HL-60 (cell line): ENCODE results near the gene UNC5C.

ENCODE experiments used
- POLR2AphosphoS5 ChIP-seq: IDR thresholded peaks from 2 replicates; pipeline ENCODE4 v1.6.1; 2012; ENCODE audit warnings: low read depth
- SPI1 ChIP-seq: IDR thresholded peaks from 2 replicates; pipeline ENCODE4 v1.6.1; 2012; ENCODE audit warnings: low read depth, mild to moderate bottlenecking, borderline replicate concordance
- TF ChIP-seq, protein P1 (sequence below): IDR thresholded peaks from 2 replicates; pipeline ENCODE4 v1.6.1; 2012; ENCODE audit warnings: low read depth; ENCODE audit not compliant: insufficient replicate concordance
- TF ChIP-seq, protein P2 (sequence below): IDR thresholded peaks from one replicate; pipeline ENCODE4 v1.5.1; 2011; ENCODE audit warnings: low read length, control low read depth, inconsistent platforms; ENCODE audit not compliant: insufficient read depth

DNA sequence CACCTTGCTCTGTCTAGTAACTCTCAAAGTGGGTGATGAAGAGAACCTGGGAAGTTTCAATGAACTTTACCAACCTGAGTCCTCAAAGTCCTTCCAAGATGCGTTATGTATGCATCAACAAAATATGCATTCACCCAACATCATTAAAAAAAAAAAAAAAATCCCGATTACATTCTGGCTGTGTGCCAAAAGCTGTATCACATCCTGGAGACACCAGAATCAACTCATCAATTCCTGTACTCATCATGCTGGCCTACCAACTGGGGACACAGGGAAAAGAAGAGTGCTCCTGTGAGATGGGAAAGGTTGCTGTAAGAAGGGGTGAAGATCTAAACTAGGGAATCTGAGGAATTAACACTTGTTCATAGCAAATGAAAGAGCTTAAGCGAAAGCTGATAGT is 16.5 kb downstream of the UNC5C start:
- TF ChIP-seq, protein P1, sequence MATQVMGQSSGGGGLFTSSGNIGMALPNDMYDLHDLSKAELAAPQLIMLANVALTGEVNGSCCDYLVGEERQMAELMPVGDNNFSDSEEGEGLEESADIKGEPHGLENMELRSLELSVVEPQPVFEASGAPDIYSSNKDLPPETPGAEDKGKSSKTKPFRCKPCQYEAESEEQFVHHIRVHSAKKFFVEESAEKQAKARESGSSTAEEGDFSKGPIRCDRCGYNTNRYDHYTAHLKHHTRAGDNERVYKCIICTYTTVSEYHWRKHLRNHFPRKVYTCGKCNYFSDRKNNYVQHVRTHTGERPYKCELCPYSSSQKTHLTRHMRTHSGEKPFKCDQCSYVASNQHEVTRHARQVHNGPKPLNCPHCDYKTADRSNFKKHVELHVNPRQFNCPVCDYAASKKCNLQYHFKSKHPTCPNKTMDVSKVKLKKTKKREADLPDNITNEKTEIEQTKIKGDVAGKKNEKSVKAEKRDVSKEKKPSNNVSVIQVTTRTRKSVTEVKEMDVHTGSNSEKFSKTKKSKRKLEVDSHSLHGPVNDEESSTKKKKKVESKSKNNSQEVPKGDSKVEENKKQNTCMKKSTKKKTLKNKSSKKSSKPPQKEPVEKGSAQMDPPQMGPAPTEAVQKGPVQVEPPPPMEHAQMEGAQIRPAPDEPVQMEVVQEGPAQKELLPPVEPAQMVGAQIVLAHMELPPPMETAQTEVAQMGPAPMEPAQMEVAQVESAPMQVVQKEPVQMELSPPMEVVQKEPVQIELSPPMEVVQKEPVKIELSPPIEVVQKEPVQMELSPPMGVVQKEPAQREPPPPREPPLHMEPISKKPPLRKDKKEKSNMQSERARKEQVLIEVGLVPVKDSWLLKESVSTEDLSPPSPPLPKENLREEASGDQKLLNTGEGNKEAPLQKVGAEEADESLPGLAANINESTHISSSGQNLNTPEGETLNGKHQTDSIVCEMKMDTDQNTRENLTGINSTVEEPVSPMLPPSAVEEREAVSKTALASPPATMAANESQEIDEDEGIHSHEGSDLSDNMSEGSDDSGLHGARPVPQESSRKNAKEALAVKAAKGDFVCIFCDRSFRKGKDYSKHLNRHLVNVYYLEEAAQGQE: no peak
- TF ChIP-seq, protein P2, sequence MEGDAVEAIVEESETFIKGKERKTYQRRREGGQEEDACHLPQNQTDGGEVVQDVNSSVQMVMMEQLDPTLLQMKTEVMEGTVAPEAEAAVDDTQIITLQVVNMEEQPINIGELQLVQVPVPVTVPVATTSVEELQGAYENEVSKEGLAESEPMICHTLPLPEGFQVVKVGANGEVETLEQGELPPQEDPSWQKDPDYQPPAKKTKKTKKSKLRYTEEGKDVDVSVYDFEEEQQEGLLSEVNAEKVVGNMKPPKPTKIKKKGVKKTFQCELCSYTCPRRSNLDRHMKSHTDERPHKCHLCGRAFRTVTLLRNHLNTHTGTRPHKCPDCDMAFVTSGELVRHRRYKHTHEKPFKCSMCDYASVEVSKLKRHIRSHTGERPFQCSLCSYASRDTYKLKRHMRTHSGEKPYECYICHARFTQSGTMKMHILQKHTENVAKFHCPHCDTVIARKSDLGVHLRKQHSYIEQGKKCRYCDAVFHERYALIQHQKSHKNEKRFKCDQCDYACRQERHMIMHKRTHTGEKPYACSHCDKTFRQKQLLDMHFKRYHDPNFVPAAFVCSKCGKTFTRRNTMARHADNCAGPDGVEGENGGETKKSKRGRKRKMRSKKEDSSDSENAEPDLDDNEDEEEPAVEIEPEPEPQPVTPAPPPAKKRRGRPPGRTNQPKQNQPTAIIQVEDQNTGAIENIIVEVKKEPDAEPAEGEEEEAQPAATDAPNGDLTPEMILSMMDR: no peak
- TF ChIP-seq POLR2AphosphoS5 (no peak), SPI1 (no peak)
